ENCODE results near the gene NCOA4.
"Not testable (repeated sequence)": the region's sequence is repeated elsewhere in the genome, so short reads cannot be mapped to it uniquely, and the experiment has no call there.

The NCOA4 gene

GRCh38 chr10:45983538-45984186 lies 46.8 kb downstream of the NCOA4 start:
- DNase-seq (ENCODE audit: low spot score), result peak; percentile 73

DNA sequence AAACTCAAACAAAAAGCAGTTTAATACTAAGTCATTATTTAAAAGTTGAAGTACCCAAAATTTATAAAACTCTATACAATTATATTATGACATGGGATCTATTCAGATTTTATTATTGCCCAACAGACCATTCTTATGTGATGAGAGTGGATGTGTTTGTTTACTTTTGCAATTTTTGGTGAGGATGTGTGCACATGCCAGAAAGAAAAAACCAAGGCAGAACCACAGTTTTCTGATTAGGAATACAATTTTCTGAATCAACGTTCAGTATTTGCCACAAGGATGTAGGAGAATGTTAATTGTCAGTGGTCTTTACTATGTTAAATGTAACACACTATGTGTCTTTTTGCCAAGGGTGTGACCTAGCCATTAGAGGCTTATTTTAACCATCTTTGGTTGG lies 49.1 kb downstream of the NCOA4 start:
- DNase-seq (ENCODE audit: low spot score), result not testable (repeated sequence)

- not testable (repeated sequence) for DNase-seq (ENCODE audit: low spot score)
Measured at GRCh38 chr10:45978554-45978953, 51.9 kb downstream of the NCOA4 start.

DNA sequence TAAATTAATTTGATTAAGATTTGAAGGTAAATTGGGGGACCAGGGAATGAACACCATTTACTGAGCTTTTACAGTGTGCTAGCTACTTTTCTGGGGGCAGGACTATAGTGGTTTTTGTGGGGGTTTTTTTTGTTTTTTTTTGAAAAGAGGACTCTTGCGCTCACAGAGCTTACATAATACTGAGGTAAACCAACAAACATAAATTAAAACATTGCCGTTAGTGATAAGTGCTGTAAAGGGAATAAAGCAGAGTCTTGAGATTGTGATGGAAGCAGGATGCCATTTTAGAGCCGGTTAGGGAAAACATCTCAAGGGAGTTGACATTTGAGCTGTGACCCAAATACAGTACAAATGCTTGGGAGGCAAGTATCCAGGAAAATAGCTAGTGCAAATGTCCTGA lies 56.4 kb downstream of the NCOA4 start:
- DNase-seq (ENCODE audit: low spot score), result not testable (repeated sequence)

DNA sequence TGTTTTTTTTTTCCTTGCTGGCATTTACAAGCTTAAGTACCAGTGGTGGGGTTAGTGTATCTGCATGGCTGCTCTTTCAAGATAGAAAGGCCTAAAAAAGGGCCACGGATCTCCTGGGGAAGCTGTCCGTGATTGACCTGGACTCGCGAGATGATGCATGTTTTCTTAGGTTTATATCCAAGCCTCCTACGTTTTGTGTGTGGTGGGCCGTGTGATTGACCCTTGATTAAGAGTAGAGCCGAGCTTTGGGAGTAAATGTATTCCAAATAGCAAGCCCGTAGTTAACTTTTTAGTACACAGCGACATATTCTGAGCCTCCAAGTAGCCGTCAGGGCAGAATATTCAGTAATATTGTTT lies 57.6 kb downstream of the NCOA4 start:
- DNase-seq (ENCODE audit: low spot score), result peak; percentile 43

- peak; percentile 91 for DNase-seq (ENCODE audit: low spot score)
Measured at GRCh38 chr10:45972106-45972812, 58.2 kb downstream of the NCOA4 start, which contains the start of gene TIMM23. TIMM23 (plus strand) TSS chr10:45972489; CDS start chr10:45972625, 136 bp downstream.

GRCh38 chr10:45971742-45972105 lies 58.7 kb downstream of the NCOA4 start:
- DNase-seq (ENCODE audit: low spot score), result peak; percentile 39

DNA sequence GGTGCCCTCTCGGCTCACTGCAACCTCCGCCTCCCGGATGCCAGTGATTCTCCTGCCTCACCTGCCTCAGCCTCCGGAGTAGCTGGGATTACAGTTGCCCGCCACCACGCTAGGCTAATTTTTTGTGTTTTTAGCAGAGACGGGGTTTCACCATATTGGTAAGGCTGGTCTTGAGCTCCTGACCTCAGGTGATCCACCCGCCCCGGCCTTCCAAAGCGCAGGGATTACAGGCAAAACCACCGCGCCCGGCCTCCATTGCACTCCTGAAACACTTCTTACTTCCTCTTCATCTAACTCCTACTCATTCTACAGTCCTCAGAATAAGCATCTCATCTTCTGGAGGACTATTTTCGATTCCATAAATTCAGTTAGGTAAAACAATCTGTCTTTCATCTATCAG lies 59.4 kb downstream of the NCOA4 start:
- not testable (repeated sequence) for DNase-seq (ENCODE audit: low spot score)

DNA sequence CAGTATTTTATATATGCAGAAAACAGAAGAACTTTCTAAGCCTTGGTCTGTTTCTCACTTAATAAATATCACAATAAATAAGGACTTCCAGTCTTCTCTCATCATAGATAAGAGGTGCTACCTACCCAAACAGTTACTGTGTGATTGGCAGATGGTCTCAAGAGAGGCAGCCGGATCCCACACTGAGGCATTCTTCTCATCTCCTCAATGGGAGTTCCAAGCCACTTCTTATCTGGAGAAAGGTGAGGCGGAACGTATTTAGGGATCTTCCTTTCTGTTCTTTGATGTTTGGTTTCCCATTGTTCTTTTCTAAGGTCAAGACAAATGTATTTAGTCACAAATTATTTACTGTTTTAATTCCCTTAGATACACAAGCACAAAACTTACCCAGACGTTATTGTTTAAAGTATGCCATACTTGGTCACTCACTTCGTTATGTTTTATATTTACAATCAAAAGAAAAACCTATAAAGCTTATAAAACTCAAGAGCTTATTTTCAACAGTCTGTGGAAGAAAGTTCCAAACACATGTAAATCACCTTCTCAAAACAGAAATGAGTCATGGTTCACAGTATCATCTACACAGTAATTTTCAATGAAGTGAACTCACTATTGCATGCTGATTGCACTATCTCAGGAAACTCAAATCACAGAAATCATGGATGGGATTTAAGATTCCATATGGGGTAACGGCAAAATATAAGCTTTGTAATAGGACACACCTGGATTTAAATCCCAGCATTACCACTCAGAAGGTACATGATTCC lies 67.6 kb downstream of the NCOA4 start:
- DNase-seq (ENCODE audit: low spot score), result not testable (repeated sequence)

- DNase-seq (ENCODE audit: low spot score), result not testable (repeated sequence)
Measured at GRCh38 chr10:45957928-45958327, 72.5 kb downstream of the NCOA4 start.

DNA sequence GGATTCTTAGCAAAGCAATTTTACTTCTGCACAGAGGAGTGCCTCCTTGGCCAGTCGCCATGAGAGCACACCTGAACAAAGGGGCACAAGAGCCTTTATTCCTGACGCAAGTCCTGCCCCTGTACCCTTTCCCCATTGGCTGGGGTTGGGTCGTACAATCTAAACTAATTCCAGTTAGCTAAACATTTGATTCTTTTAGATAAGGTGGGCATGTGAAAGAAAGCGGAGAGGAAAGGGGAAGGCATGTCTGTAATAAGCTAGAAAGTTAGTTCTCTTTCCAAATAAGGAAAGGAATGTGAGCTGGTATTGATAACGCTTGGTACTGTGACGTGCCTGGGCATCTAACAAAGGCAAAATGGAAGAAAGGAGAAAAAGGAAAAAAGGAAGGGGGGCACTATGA lies 73.8 kb downstream of the NCOA4 start:
- not testable (repeated sequence) for DNase-seq (ENCODE audit: low spot score)

Data from NAMALWA (cell line).